OCI-LY1 (cell line): ENCODE results near the gene KEAP1.

Experiments
- H2AFZ ChIP-seq: fragments of 200-600 bp; sonication (generic), shearing (Covaris generic); 2 replicates; pipeline ENCODE4 v1.6.0; 2014; ENCODE audit warnings: antibody characterized with exemption, mild to moderate bottlenecking, low read length
- H3F3A ChIP-seq: fragments of 200-600 bp; sonication (generic), shearing (Covaris generic); 2 replicates; pipeline ENCODE4 v1.6.0; 2014; ENCODE audit warnings: mild to moderate bottlenecking, antibody characterized with exemption, low read length, moderate library complexity; ENCODE audit not compliant: insufficient read depth
- H3K27ac ChIP-seq: fragments of 200-600 bp; sonication (generic); 2 replicates; pipeline ENCODE4 v1.5.1; 2014; ENCODE audit warnings: low read length, mixed run types, mild to moderate bottlenecking, low read depth; ENCODE audit not compliant: poor library complexity, severe bottlenecking
- H3K27me3 ChIP-seq: fragments of 200-600 bp; sonication (generic); 2 replicates; pipeline ENCODE4 v1.6.0; 2014; ENCODE audit warnings: antibody characterized with exemption, mild to moderate bottlenecking, low read length, moderate library complexity; ENCODE audit not compliant: insufficient read depth
- H3K36me3 ChIP-seq: fragments of 200-600 bp; sonication (generic); 2 replicates; pipeline ENCODE4 v1.6.1; 2014; ENCODE audit warnings: mild to moderate bottlenecking, antibody characterized with exemption, low read length, moderate library complexity, mixed read lengths; ENCODE audit not compliant: insufficient read depth
- H3K4me1 ChIP-seq: fragments of 200-600 bp; sonication (generic); 2 replicates; pipeline ENCODE4 v1.5.1; 2014; ENCODE audit warnings: mild to moderate bottlenecking, low read length, moderate library complexity; ENCODE audit not compliant: insufficient read depth, severe bottlenecking
- H3K4me2 ChIP-seq: fragments of 200-600 bp; sonication (generic), shearing (Covaris generic); 2 replicates; pipeline ENCODE4 v1.6.1; 2014; ENCODE audit warnings: low read length
- H3K4me3 ChIP-seq: fragments of 200-600 bp; sonication (generic); 2 replicates; pipeline ENCODE4 v1.5.1; 2014; ENCODE audit warnings: low read length, low read depth, mild to moderate bottlenecking, mixed read lengths; ENCODE audit not compliant: poor library complexity, severe bottlenecking
- H3K79me2 ChIP-seq: fragments of 200-600 bp; shearing (Covaris generic); 2 replicates; pipeline ENCODE4 v1.6.1; 2016; ENCODE audit warnings: mixed run types, low read length, mixed read lengths; ENCODE audit not compliant: insufficient read depth
- H3K9ac ChIP-seq: fragments of 200-600 bp; sonication (generic), shearing (Covaris generic); 2 replicates; pipeline ENCODE4 v1.6.1; 2014; ENCODE audit warnings: mild to moderate bottlenecking, low read length, mixed read lengths
- H3K9me2 ChIP-seq: fragments of 200-600 bp; sonication (generic), shearing (Covaris generic); 2 replicates; pipeline ENCODE4 v1.6.1; 2014; ENCODE audit warnings: low read depth, mild to moderate bottlenecking, low read length, mixed read lengths
- H3K9me3 ChIP-seq: fragments of 200-600 bp; shearing (Covaris generic); 2 replicates; pipeline ENCODE4 v1.6.1; 2014; ENCODE audit warnings: low read length, mixed read lengths
- H4K20me1 ChIP-seq: fragments of 200-600 bp; sonication (generic), shearing (Covaris generic); 2 replicates; pipeline ENCODE4 v1.6.0; 2016; ENCODE audit warnings: mild to moderate bottlenecking, low read length; ENCODE audit not compliant: insufficient read depth
- CTCF ChIP-seq: fragments of 200-600 bp; sonication (generic), shearing (Covaris generic); IDR thresholded peaks from 2 replicates; pipeline ENCODE4 v1.5.1; 2017; ENCODE audit warnings: mild to moderate bottlenecking, antibody characterized with exemption, low read length, moderate library complexity, mixed read lengths
- EZH2 ChIP-seq: fragments of 200-600 bp; sonication (generic), shearing (Covaris generic); IDR thresholded peaks from 2 replicates; pipeline ENCODE4 v1.8.0; 2017; ENCODE audit warnings: borderline replicate concordance, mixed run types, mild to moderate bottlenecking, antibody characterized with exemption, low read length, moderate library complexity, mixed read lengths

The KEAP1 gene

GRCh38 chr19:10499550-10500246 is 3.5 kb downstream of the KEAP1 start:
- Histone ChIP-seq H3K27ac (no peak overlapping the region), H4K20me1 (no peaks in the 10 kb centered on the region), H3K27me3 (no peaks in the 10 kb centered on the region), H3K79me2 (peaks cover 20% of the 10 kb centered on the region), H3K4me3 (no peak overlapping the region), H3F3A (no peaks in the 10 kb centered on the region), H3K4me1 (peaks cover 21% of the 10 kb centered on the region), H3K9me2 (no peaks in the 10 kb centered on the region), H3K36me3 (peaks cover 56% of the 10 kb centered on the region), H2AFZ (no peak overlapping the region), H3K9ac (no peak overlapping the region), H3K9me3 (no peaks in the 10 kb centered on the region), H3K4me2 (no peak overlapping the region)
- TF ChIP-seq CTCF (no peak), EZH2 (no peak)

GRCh38 chr19:10497371-10497770 is 5.8 kb downstream of the KEAP1 start:
- Histone ChIP-seq H3K4me2 (no peak overlapping the region), H3K4me1 (peaks cover 12% of the 10 kb centered on the region), H3K79me2 (peaks cover 20% of the 10 kb centered on the region), H3K9ac (no peak overlapping the region), H3K27ac (no peak overlapping the region), H3K9me2 (no peaks in the 10 kb centered on the region), H3F3A (no peaks in the 10 kb centered on the region), H3K27me3 (no peaks in the 10 kb centered on the region), H2AFZ (no peak overlapping the region), H4K20me1 (no peaks in the 10 kb centered on the region), H3K9me3 (no peaks in the 10 kb centered on the region), H3K4me3 (no peak overlapping the region), H3K36me3 (peaks cover 70% of the 10 kb centered on the region)
- TF ChIP-seq CTCF (no peak), EZH2 (no peak)

GRCh38 chr19:10491472-10492047 is 11.6 kb downstream of the KEAP1 start:
- H3K27me3 ChIP-seq = no peaks in the 10 kb centered on the region
- H3K4me1 ChIP-seq = no peaks in the 10 kb centered on the region
- no peak overlapping the region for H3K4me3 ChIP-seq
- no peaks in the 10 kb centered on the region for H3K79me2 ChIP-seq
- H2AFZ ChIP-seq = no peak overlapping the region
- no peak overlapping the region for H3K9ac ChIP-seq
- H4K20me1 ChIP-seq = no peaks in the 10 kb centered on the region
- H3K9me2 ChIP-seq = no peaks in the 10 kb centered on the region
- no peaks in the 10 kb centered on the region for H3K9me3 ChIP-seq
- H3F3A ChIP-seq = no peaks in the 10 kb centered on the region
- H3K36me3 ChIP-seq = peaks cover 80% of the 10 kb centered on the region
- TF ChIP-seq EZH2 (no peak), CTCF (no peak)
- H3K4me2 ChIP-seq = no peak overlapping the region
- no peak overlapping the region for H3K27ac ChIP-seq
